Measurements from ENCODE around the gene FKBP5. TPM values are rescaled to one million over a fixed set of nuclear protein-coding genes. Genes with fewer than 3 reads are reported as not detected.
"Not testable (repeated sequence)": the region's sequence is repeated elsewhere in the genome, so short reads cannot be mapped to it uniquely, and the experiment has no call there.

Gene FKBP5
- total RNA-seq, 1 donor from 2014 or later = 4.6 TPM

DNA sequence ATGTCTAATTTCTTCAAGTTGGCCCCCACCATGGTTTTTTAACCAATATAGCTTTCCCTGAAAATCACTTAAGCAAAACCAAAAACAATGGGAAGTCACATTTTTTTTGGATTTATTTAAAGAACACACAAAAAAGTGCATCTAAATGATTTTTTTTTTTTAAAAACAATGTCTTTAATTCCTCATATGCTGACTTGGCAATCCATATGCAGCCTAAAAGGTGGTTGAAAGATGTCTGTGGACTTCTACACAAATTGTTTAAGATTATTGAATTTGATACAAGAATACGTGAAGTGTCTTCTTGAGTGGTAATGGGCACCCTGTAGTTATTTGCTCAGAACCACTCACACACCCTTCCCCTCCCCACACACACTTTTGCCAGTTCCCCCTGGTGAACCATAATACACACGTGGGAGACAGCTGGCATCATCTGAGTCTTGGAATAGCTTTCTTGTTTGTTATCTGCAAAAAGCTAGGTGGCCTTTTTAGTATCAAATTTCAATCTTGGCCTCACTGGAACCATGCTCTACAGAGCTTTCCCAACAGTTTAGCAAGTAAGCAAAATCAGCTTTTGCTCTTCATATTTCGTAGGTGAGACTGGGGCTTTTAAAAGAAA, 115.1 kb downstream of the FKBP5 start:
- Histone ChIP-seq H3K79me2 (ENCODE audit: insufficient read depth, low read length) (no peaks in the 10 kb centered on the region), H3K36me3 (ENCODE audit: insufficient read depth, low read length) (no peaks in the 10 kb centered on the region), H3K27me3 (ENCODE audit: insufficient read depth, low read length) (no peaks in the 10 kb centered on the region), H2AFZ (ENCODE audit: low read depth, low read length) (no peak overlapping the region), H3K4me2 (ENCODE audit: low read length) (no peak overlapping the region), H4K20me1 (ENCODE audit: insufficient read depth, low read length) (no peaks in the 10 kb centered on the region), H3K9ac (ENCODE audit: low read length) (no peak overlapping the region), H3K9me3 (ENCODE audit: insufficient read depth, low read depth, low read length) (no peaks in the 10 kb centered on the region), H3K4me3 (ENCODE audit: insufficient read depth, low read depth, low read length) (no peak overlapping the region), H3K4me1 (ENCODE audit: insufficient read depth, low read length) (no peaks in the 10 kb centered on the region), H3K27ac (ENCODE audit: low read depth, low read length) (no peak overlapping the region)
- no peak for TF ChIP-seq EZH2 (IDR thresholded peaks at IDR 0.05; ENCODE audit: insufficient read depth, low read length)
- TF ChIP-seq, protein P1, sequence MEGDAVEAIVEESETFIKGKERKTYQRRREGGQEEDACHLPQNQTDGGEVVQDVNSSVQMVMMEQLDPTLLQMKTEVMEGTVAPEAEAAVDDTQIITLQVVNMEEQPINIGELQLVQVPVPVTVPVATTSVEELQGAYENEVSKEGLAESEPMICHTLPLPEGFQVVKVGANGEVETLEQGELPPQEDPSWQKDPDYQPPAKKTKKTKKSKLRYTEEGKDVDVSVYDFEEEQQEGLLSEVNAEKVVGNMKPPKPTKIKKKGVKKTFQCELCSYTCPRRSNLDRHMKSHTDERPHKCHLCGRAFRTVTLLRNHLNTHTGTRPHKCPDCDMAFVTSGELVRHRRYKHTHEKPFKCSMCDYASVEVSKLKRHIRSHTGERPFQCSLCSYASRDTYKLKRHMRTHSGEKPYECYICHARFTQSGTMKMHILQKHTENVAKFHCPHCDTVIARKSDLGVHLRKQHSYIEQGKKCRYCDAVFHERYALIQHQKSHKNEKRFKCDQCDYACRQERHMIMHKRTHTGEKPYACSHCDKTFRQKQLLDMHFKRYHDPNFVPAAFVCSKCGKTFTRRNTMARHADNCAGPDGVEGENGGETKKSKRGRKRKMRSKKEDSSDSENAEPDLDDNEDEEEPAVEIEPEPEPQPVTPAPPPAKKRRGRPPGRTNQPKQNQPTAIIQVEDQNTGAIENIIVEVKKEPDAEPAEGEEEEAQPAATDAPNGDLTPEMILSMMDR (IDR thresholded peaks at IDR 0.05; ENCODE audit: insufficient read depth, low read depth, low read length) = no peak
- H3K4me1 Mint-ChIP-seq (ENCODE audit: low read depth, unreplicated experiment) = no peaks in the 10 kb centered on the region
- H3K27ac Mint-ChIP-seq (ENCODE audit: unreplicated experiment) = no peak overlapping the region
- FAIRE-seq = no peak
- no peaks in the 10 kb centered on the region for H3K36me3 Mint-ChIP-seq (ENCODE audit: low read depth, unreplicated experiment)
- H3K9me3 Mint-ChIP-seq (ENCODE audit: unreplicated experiment) = no peaks in the 10 kb centered on the region
- H3K4me3 Mint-ChIP-seq (ENCODE audit: unreplicated experiment) = no peak overlapping the region
- no peak for DNase-seq (ENCODE audit: low read depth)
- peaks cover 8% of the 10 kb centered on the region for H3K27me3 Mint-ChIP-seq (ENCODE audit: low read depth, unreplicated experiment)

DNA sequence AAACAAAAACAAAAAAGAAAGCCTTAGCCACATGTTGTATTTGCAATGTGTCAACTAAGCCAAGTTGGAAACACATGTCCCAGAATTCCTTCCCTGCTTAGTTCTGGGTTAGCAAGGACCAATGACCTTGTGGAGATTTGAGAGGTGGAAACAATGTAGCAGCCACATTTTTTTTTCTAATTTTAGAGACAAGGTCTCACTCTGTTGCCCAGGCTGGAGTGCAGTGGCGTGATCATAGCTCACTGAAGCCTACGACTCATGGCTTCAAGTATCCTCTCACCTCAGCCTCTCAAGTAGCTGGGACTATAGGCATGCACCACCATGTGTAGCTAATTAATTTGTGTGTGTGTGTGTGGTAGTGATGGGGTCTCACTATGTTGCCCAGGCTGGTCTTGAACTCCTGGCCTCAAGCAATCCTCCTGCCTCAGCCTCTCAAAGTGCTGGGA, 117.8 kb downstream of the FKBP5 start:
- not testable (repeated sequence) for H3K4me1 ChIP-seq (ENCODE audit: insufficient read depth, low read length); H3K9me3 ChIP-seq (ENCODE audit: insufficient read depth, low read depth, low read length); FAIRE-seq; H3K27me3 ChIP-seq (ENCODE audit: insufficient read depth, low read length); H2AFZ ChIP-seq (ENCODE audit: low read depth, low read length); H4K20me1 ChIP-seq (ENCODE audit: insufficient read depth, low read length); H3K4me3 ChIP-seq (ENCODE audit: insufficient read depth, low read depth, low read length); H3K36me3 Mint-ChIP-seq (ENCODE audit: low read depth, unreplicated experiment); H3K79me2 ChIP-seq (ENCODE audit: insufficient read depth, low read length); H3K9ac ChIP-seq (ENCODE audit: low read length); H3K4me1 Mint-ChIP-seq (ENCODE audit: low read depth, unreplicated experiment); H3K27ac ChIP-seq (ENCODE audit: low read depth, low read length); H3K36me3 ChIP-seq (ENCODE audit: insufficient read depth, low read length); H3K4me2 ChIP-seq (ENCODE audit: low read length); H3K27me3 Mint-ChIP-seq (ENCODE audit: low read depth, unreplicated experiment); H3K4me3 Mint-ChIP-seq (ENCODE audit: unreplicated experiment); H3K9me3 Mint-ChIP-seq (ENCODE audit: unreplicated experiment); DNase-seq (ENCODE audit: low read depth); H3K27ac Mint-ChIP-seq (ENCODE audit: unreplicated experiment)

DNA sequence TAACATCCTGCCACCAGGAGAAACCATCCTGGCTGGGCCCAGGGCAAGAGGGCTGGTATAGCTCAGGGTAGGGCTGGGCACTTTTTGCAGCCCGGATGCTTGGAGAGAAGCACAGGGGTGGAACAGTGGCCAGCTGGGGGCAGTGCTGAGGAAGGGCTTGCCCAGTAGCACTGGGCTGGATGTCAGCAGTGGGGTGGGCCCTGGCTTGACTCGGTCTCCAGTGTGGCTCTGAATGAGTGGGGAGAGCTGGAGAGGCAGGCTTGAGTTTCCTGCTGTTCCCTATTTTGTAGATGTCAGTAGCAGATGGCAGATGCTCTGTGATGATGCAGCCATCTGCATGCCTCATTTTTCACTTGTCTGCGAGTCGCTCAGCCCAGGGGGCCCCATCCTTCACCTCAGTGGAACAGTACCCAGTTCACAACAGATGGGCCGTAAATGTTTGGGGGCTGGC, 119.7 kb downstream of the FKBP5 start:
- H3K79me2 ChIP-seq (ENCODE audit: insufficient read depth, low read length) = no peaks in the 10 kb centered on the region
- no peak overlapping the region for H2AFZ ChIP-seq (ENCODE audit: low read depth, low read length)
- H3K27ac ChIP-seq (ENCODE audit: low read depth, low read length) = no peak overlapping the region
- H4K20me1 ChIP-seq (ENCODE audit: insufficient read depth, low read length) = no peaks in the 10 kb centered on the region
- H3K4me3 ChIP-seq (ENCODE audit: insufficient read depth, low read depth, low read length) = no peak overlapping the region
- no peak overlapping the region for H3K9ac ChIP-seq (ENCODE audit: low read length)
- H3K9me3 Mint-ChIP-seq (ENCODE audit: unreplicated experiment) = peaks cover 8% of the 10 kb centered on the region
- no peak overlapping the region for H3K27ac Mint-ChIP-seq (ENCODE audit: unreplicated experiment)
- no peak for TF ChIP-seq EZH2 (IDR thresholded peaks at IDR 0.05; ENCODE audit: insufficient read depth, low read length)
- TF ChIP-seq, protein P1 (IDR thresholded peaks at IDR 0.05; ENCODE audit: insufficient read depth, low read depth, low read length) = peak; percentile 5
- H3K9me3 ChIP-seq (ENCODE audit: insufficient read depth, low read depth, low read length) = no peaks in the 10 kb centered on the region
- FAIRE-seq (no peak), DNase-seq (ENCODE audit: low read depth) (no peak)
- H3K36me3 Mint-ChIP-seq (ENCODE audit: low read depth, unreplicated experiment) = no peaks in the 10 kb centered on the region
- peaks cover 16% of the 10 kb centered on the region for H3K27me3 Mint-ChIP-seq (ENCODE audit: low read depth, unreplicated experiment)
- H3K4me2 ChIP-seq (ENCODE audit: low read length) = no peak overlapping the region
- H3K4me1 ChIP-seq (ENCODE audit: insufficient read depth, low read length) = no peaks in the 10 kb centered on the region
- no peak overlapping the region for H3K4me3 Mint-ChIP-seq (ENCODE audit: unreplicated experiment)
- no peaks in the 10 kb centered on the region for H3K36me3 ChIP-seq (ENCODE audit: insufficient read depth, low read length)
- peaks cover 15% of the 10 kb centered on the region for H3K27me3 ChIP-seq (ENCODE audit: insufficient read depth, low read length)
- H3K4me1 Mint-ChIP-seq (ENCODE audit: low read depth, unreplicated experiment) = no peaks in the 10 kb centered on the region

Data from astrocyte (in vitro differentiated cells and primary cell).